Activated CD8-positive, alpha-beta memory T cell treated with anti-CD3 and anti-CD28 coated beads, Interleukin-2, amount 50 U/mL, for 4 hours (primary cell): ENCODE measurements around the gene KRTAP5-1.
"Not testable (repeated sequence)": the region's sequence is repeated elsewhere in the genome, so short reads cannot be mapped to it uniquely, and the experiment has no call there.

Source experiments
- DNase-seq: peaks from one replicate; pipeline ENCODE4 v3.0.0-alpha.2; 2020

Gene KRTAP5-1, protein sequence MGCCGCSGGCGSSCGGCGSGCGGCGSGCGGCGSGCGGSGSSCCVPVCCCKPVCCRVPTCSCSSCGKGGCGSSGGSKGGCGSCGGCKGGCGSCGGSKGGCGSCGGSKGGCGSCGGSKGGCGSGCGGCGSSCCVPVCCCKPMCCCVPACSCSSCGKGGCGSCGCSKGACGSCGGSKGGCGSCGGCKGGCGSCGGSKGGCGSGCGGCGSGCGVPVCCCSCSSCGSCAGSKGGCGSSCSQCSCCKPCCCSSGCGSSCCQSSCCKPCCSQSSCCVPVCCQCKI

DNA sequence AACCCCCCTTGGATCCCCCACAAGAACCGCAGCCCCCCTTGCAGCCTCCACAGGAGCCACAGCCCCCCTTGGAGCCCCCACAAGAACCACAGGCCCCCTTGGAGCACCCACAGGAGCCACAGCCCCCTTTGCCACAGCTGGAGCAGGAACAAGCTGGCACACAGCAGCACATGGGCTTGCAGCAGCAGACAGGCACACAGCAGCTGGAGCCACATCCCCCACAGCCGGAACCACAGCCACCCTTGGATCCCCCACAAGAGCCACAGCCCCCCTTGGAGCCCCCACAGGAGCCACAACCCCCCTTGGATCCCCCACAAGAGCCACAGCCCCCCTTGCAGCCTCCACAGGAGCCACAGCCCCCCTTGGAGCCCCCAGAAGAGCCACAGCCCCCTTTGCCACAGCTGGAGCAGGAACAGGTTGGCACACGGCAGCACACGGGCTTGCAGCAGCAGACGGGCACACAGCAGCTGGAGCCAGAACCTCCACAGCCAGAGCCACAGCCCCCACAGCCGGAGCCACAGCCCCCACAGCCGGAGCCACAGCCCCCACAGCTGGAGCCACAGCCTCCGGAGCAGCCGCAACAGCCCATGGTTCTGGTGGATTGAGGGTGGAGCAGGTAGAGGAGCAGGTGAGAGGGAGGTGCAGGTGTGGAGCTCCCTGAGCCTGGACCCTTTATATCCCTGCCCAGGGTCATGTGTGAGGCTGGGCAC, at the start of gene KRTAP5-1:
KRTAP5-1 (minus strand) TSS at position 623 of the 710 bp plus-strand sequence; CDS start at position 589, 34 bp downstream.
- not testable (repeated sequence) for DNase-seq

DNA sequence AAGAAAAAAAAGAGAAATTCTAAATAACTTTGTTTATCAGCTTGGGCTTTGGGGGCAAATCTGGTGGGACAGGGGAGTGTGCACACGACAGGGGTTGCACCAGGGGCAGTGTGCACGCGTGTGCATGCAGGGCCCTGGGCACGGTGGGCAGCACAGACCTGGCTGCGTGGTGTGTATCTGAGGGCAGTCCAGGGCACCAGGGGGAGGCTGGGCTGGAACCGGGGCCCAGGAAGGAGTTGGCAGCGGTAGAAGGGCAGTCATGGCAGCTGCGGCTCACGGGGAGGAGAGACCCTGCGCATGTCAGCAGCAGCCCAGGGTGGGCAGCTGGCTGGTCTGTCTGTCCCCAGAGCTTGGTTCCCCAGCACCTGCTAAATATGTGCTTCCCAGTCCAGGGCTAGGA, 48.8 kb upstream of the KRTAP5-1 start:
- no peak for DNase-seq

DNA sequence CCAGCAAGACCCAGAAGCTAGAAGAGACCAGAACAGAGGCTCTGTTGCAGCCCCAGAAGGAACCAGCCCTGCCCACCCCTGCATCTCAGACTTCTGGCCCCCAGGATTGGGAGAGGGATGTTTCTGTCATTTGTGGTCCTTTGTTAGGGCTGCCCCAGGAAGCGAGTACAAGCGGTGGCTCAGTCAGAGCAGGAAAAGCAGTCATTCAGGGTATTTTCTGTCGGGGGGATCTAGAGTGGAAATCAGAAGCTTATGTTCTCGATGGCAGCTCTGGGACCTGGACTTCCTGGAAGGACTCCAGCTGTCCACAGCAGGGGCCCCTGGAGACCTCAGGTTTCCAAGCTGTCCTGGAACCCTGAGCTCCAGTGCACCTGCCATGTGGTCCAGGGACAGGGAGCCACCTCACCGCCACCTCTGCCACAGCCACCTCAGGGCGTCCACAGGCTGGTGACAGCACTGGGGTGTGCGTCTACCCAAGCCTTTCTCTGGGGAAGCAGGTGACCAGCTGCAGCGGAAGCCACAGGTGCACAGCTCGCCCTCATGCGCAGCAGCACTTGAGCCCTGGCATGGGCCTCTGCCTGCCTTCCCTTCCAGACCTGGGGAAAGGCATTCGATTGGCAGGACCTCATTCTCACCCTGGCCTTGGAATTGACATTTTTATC, 47.1 kb upstream of the KRTAP5-1 start:
- DNase-seq, result no peak

DNA sequence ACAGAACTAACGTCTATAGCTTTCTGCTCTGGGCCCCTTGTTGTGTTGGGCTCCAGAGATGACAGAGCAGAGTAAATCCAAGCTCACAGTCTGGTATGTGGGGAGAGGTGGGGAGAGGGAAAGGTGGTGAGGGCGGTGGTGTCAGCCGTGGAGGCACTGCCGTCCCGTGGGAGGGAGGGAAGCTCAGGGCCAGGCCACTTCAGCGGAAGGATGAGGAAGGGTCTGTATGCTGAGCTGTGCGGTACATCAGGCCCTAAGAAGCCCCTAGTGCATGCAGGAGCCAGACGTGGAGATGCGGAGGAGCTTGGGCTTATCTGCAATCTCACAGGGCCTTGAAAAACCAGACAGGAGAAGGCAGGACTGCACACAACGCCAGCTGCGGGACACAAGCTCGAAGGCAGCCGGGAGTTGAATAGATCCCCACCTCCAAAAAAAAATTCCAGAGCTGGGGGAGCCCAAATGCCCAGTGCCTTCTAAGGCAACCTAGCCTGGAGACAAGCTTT, 46.0 kb upstream of the KRTAP5-1 start:
- DNase-seq, result no peak

DNA sequence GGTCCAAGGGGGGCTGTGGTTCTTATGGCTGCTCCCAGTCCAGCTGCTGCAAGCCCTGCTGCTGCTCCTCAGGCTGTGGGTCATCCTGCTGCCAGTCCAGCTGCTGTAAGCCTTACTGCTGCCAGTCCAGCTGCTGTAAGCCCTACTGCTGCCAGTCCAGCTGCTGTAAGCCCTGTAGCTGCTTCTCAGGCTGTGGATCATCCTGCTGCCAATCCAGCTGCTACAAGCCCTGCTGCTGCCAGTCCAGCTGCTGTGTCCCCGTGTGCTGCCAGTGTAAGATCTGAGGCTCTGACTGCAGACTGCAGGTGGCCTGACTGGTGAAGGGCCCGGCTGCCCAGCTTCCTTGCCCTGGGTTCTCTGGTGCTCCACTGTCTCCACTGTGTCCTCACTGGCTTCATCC, 45.2 kb upstream of the KRTAP5-1 start:
- no peak for DNase-seq

DNA sequence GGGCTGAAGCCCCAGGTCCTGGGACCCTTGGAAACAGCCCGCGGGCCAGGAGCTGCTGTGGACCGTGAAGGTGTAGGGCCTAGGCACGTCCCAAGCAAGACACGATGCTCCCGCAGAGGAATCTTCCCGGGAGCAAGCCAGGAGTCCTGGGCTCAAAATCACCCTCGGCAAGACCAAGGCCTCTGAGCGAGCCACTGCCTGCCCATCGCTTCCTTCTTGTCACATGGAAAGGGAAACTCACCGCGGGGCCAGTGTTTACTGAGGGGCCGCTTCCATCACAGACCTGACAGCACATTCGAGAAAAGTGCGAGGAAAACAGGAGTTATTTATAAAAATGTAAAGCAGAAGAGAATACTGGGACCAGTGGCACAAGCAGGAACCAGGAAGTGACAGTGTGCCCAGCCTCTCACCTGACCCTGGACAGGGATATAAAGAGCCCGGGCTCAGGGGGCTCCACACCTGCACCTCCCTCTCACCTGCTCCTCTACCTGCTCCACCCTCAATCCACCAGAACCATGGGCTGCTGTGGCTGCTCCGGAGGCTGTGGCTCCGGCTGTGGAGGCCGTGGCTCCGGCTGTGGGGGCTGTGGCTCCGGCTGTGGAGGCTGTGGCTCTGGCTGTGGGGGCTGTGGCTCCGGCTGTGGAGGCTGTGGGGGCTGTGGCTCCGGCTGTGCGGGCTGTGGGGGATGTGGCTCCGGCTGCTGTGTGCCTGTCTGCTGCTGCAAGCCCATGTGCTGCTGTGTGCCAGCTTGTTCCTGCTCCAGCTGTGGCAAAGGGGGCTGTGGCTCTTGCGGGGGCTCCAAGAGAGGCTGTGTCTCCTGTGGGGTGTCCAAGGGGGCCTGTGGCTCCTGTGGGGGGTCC, 44.5 kb upstream of the KRTAP5-1 start, which contains the start of gene KRTAP5-5:
KRTAP5-5 (plus strand) TSS at position 450 of the 860 bp plus-strand sequence; CDS start at position 516, 66 bp downstream.
- DNase-seq, result no peak

DNA sequence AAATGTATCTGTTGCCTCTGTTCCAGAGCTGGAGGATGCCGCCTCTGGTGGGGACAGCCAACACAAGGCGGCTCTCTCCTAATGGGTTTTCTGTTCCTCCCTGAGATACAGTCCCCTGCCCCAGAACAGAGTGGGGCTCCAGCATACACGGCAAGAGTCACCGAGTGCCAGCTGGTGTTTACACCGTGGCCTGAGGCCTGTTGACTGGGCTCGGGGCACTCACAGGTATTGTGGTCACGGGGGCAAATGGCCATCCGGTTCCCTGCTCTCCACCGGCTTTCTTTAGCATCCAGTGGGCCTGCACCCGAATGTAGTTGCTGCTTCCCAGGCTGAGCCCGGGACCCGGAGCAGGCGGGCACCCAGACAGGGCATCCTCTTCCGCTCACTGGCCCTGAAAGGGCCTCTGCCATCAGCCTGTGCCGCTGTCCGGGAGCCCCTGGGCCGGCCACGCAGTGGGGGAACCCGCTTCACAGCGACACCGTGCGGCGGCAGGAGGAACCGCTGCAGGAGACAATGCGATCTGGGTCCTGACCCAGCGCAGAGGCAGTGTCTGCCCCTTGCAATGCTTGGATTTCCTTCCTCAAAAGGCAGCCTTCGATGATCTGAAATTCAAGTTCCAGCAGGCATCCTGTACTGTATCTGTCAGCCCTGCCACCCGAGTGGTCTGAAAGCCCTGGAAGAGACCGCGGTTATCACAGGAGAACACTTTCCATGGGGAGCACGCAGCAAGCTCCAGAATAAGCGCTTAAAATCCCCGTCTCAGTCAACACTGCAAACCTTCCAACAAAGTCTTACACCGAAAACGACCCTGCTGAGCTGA, 43.6 kb upstream of the KRTAP5-1 start:
- peak; percentile 64 for DNase-seq

DNA sequence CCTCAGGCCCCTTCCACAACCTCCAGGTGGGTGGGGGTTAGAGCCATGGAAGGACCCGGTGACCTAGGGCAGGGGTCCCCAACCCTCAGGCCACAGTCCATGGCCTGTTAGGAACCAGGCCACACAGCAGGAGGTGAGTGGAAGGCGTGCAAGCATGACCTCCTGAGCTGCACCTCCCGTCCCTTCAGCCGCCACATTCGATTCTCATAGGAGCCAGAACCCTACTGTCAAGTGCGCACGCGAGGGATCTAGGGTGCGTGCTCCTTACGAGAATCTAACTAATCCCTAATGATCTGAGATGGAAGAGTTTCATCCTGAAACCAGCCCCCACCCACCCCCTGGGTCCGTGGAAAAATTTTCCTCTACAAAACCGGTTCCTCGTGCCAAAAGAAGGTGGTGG, 40.5 kb upstream of the KRTAP5-1 start:
- DNase-seq, result no peak

DNA sequence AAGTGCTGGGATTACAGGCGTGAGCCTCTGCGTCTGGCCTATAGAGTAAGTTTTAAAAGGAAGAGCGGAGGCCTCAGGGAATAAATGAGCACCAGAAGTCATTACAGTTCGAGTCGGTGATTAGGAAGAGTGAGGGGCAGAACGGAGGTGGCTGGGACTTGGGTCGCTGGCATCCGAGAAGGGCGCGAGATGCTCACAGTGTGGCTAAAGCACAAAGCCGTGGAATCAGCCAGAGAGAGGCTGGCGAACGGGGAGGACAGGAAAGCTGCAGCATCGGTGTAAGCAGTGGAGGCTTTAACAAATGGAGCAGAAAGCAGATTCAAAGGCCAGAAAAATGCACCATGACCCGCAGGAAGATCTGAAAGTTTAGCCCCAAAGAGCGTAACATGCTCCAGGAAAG, 39.5 kb upstream of the KRTAP5-1 start:
- no peak for DNase-seq

DNA sequence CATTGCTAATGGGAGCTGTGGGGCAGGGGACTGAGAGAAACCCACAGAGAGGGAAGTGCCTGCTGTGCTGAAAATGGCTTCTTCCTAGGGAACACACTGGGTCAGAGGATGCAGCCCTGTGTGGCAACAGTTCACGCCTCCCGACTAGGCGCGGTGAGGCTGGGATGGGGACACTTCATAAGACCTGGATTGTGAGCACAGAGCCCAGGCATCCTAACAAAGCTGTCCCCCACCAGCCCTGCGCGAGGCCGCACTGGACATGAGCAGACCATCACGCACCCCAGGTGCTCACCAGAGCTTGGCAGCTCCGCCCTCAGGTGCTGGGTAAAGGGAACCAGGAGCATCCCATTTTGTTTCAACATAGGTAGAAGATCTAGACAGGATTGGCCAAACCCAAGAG, 38.6 kb upstream of the KRTAP5-1 start:
- no peak for DNase-seq

DNA sequence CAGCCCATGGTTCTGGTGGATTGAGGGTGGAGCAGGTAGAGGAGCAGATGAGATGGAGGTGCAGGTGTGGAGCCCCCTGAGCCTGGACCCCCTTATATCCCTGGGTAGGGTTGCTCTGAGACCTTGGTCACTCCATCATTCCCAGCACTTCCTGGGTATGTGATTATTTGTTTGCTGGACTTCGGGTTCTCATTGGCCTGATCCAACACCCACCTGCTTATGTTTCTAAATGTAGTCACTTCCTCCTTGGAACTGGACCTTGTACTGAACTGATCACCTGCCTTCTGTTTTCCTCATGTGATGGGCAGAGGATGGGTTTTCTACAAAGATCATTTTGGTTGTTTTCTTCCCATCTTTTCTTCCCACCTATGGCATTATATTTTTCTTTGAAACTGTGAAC, 37.0 kb upstream of the KRTAP5-1 start, which contains the start of gene KRTAP5-4:
KRTAP5-4 (minus strand) TSS at position 53 of the 400 bp plus-strand sequence; CDS start at position 8, 45 bp downstream.
- DNase-seq, result no peak

DNA sequence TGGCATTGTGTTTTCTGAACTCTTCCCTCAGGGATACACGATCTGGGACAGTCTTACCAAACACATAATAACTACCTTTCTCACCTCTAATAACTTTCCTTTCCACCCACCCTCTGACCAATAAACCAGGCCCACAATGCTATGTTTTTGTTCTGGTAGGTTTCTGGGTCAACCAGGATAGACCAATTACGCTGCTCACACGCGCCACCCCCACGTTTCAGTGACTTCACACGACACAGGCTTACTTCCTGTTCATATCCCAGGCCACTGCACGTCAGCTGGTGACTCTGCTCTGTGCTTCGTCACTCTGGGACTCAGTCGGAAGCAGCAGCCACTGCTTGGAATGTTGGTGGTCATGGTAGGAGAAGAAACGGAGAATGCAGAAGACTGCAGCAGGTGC, 34.4 kb upstream of the KRTAP5-1 start:
- DNase-seq, result no peak

DNA sequence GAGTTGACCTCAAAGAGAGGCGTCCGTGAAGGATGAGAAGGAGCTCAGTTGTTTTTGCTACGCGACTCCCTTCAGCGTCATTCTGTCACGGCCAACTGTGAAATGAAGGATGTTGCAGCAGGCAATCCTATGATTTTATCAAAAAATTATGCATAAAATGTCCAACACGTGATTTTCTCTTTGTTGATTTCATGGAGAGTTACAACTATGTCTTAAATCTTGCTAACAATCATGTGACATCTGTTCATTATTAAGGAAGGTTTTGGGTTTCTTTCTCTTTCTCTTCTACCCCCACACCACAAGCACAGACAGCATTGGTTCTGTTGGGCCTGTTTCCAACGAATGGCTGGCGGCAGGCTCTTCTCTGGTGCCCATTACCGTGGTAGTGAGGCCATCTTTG, 33.1 kb upstream of the KRTAP5-1 start:
- DNase-seq, result no peak

DNA sequence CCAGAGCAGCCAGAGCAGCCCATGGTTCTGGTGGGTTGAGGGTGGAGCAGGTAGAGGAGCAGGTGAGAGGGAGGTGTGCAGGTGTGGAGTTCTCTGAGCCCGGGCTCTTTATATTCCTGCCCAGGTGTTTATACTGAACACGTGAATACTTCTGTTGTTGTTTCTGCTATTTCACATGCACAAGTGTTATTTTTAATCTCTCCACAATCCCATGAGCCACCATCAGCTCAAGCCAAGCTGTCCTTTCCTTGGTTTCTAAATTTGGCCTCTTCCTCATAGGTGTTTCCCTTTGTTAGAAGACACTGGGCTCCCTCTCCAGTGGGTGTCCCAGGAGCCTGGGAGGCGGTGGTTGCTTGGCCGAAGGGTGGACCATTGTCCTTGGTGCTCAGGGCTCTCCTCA, 23.3 kb upstream of the KRTAP5-1 start, which contains the start of gene KRTAP5-3:
KRTAP5-3 (minus strand) TSS at position 101 of the 400 bp plus-strand sequence; CDS start at position 23, 78 bp downstream.
- no peak for DNase-seq

DNA sequence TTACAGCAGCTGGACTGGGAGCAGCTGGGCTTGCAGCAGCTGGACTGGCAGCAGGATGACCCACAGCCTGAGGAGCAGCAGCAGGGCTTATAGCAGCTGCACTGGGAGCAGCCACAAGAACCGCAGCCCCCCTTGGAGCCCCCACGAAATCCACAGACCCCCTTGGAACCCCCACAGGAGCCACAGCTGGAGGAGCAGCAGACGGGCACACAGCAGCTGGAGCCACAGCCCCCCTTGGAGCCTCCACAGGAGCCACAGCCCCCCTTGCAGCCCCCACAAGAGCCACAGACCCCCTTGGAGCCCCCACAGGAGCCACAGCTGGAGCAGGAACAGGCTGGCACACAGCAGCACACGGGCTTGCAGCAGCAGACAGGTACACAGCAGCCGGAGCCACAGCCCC, 22.8 kb upstream of the KRTAP5-1 start:
- not testable (repeated sequence) for DNase-seq

DNA sequence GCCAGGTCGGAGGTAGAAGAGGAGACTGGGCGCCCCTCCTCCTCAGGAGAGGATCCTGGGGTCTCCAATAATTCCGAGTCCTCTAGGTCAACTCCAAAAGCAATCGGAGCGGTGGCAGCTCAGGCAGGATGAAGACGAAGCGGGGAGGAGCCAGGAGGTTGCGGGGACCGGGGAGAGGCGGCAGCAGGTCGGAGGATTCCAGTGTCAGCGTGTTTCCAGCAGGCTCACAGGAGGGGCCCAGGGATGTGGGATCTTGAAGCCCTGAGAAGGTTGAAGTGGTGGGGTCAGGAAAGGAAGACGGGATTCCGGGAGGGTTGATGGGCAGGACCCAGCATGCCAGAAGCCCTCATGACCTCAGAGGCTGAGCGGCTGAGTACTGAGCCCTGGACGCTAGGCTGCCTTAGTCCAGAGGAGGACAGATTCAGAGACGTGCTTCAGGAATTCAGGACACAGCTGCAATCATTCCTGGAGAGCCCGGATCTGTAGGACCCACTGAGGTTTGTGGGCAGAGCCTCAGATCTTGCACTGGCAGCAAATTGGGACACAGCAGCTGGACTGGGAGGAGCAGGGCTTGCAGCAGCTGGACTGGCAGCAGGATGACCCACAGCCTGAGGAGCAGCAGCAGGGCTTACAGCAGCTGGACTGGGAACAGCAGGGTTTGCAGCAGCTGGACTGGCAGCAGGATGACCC, 22.2 kb upstream of the KRTAP5-1 start:
- not testable (repeated sequence) for DNase-seq

DNA sequence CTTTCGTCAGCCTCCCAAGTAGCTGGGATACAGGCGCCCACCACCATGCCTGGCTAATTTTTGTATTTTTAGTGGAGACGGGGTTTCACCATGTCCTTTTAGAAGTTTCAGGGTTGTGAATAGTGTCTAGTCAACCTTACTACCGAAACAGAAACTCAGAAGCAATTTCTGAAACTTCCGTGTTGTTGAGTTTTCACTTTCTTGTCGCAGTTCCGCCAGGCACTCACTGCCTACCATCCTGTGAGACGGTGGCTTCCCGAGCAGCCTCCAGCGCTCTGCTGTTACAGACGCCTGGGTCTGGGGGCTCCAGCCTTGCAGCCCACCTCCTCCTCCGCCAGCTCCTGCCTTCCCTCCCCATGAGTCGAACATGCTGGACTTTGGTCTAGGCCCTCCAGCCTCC, 20.8 kb upstream of the KRTAP5-1 start:
- DNase-seq, result not testable (repeated sequence)

DNA sequence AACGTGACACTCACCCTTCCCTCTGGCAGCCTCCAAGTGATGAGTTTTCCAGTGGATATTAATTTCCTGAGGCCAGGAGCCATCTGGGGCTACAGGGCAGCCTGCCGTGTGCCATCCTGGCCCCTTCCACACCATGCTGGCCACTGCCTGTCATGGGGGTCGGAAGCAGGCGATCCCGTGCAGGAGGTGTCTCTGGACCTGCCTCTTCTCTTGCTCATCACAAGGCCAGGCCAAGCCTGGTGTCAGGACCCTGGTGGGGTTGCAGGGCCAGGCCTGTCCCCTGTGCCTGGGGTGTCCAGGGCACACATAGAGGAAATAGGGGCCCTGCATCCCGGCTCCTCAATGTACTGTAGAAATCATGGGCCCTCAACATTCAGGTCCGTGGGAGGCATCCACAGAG, 19.6 kb upstream of the KRTAP5-1 start:
- DNase-seq, result no peak

DNA sequence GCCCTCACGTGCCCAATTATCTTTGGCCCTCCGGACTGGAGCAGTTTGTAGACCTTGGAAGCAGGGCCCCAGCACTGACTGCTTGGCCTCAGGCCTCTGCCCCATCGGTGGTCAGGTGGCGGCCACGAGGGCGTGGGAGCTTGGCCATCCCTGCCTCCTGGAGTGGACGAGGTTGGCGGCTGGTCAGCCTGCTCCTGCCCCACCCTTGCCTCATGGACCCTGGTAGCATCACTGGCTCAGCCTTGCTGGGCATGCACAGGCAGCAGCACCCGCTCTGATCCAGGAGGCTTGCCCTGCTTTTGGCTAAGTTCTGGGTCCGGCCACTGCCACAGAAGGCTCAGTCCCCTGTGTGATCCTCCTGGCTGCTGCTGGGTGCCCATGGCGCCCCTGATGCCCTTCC, 19.1 kb upstream of the KRTAP5-1 start:
- DNase-seq, result no peak

DNA sequence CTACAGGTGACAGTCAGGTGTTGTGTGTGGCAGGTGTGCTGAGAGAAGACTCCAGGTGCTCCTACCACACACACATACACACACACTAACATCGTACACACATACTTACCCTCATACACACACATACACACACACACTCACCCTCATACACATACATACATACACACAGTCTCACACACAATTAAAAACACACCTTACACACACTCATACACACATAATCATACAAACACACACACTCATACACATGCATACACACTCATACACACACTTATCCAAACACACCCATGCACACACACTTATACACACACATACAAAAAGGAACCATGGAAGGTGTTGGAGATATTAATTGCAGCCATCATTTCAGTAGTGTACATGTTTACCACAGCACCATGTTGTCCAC, 18.5 kb upstream of the KRTAP5-1 start:
- DNase-seq, result no peak

DNA sequence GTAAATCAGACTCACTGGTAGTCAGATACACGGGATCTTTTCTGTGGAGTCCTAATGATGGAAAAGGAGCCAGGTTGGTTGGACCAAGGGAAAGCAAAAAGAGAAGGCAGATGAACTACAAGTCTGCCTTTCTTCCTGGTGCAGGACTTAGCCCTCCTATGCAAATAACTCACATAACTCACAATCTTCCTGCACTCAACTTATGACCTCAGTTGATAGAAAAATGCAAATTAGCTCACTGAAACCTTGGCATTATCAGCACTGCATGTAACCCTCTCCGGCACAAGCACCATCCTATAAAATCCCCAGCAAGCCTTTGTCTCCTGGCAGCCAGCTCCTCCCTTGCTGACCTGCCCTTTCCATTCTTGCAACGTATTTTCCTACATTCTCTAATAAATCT, 16.6 kb upstream of the KRTAP5-1 start:
- not testable (repeated sequence) for DNase-seq
